HCT116 (cell line): ENCODE results near the gene RORB. TPM values are rescaled to one million over a fixed set of nuclear protein-coding genes. Genes with fewer than 3 reads are reported as not detected.

ENCODE experiments used
- ATAC-seq: fragments of 200-7000 bp; cut with Tn5 transposase; 2 replicates; pipeline ENCODE4 v1.9.1; 2020; ENCODE audit warnings: mild to moderate bottlenecking, moderate library complexity
- BruUV-seq: library from RNA; stranded (reverse); fragments of 400-500 nt; replicated peaks from 2 replicates; lab custom pipeline; 2021; lab: Mats Ljungman, UMichigan
- CTCF ChIA-PET: fragments of 300-600 bp; sonication (Branson Sonifier 250); formaldehyde crosslinking; loops from one replicate; lab custom pipeline; 2021; ENCODE audit warnings: antibody characterized with exemption; lab: Charles Lee
- POLR2A ChIA-PET: fragments of 300-600, 350-600 bp; sonication (Branson Sonifier 250); formaldehyde crosslinking; loops from one replicate; lab custom pipeline; 2021; ENCODE audit warnings: antibody characterized with exemption; lab: Charles Lee
- RAD21 ChIA-PET, 2 experiments: fragments of 300-600 bp; sonication (Branson Sonifier 250); formaldehyde crosslinking; loops; one replicate each; lab custom pipeline; 2023; ENCODE audit warnings: low total read pairs in 2 of 2; ENCODE audit not compliant: uncharacterized antibody in 2 of 2, unreplicated experiment in 2 of 2, low non-redundant PET in 1 of 2; lab: Charles Lee
- DNase-seq: peaks from one replicate; pipeline ENCODE4 v3.0.0-alpha.2; 2010; ENCODE audit warnings: low read depth, low spot score
- H2AFZ ChIP-seq: fragments of 200-600 bp; shearing (Covaris generic), sonication (generic); 2 replicates; pipeline ENCODE4 v1.6.1; 2017; ENCODE audit warnings: low read depth, mixed run types, mixed read lengths, antibody characterized with exemption, low read length; ENCODE audit not compliant: poor library complexity, severe bottlenecking
- H3K27ac ChIP-seq: 2 replicates; pipeline ENCODE4 v1.5.1; 2012; ENCODE audit warnings: low read depth, low read length
- H3K27me3 ChIP-seq: fragments of 200-600 bp; sonication (generic); 2 replicates; pipeline ENCODE4 v1.6.1; 2016; ENCODE audit warnings: mixed run types, low read length, mixed read lengths; ENCODE audit not compliant: insufficient read depth
- H3K36me3 ChIP-seq, 2 experiments: fragments of 200-500 bp in 1 of 2; fragments of 200-600 bp in 1 of 2; sonication (Bioruptor generic) in 1 of 2; sonication (generic) in 1 of 2; 2 replicates each; pipeline versions ENCODE4 v1.5.1 to v1.6.1; 2014 to 2016; ENCODE audit warnings: low read length in 2 of 2, inconsistent platforms in 1 of 2, mixed read lengths in 1 of 2, mixed run types in 1 of 2; ENCODE audit not compliant: insufficient read depth in 2 of 2, control insufficient read depth in 1 of 2
- H3K4me1 ChIP-seq, 2 experiments: fragments of 200-600 bp in 1 of 2; sonication (generic) in 1 of 2; 2 replicates each; pipeline versions ENCODE4 v1.5.1 to v1.6.1; 2012 to 2017; ENCODE audit warnings: low read length in 2 of 2, inconsistent platforms in 1 of 2, mild to moderate bottlenecking in 1 of 2, mixed read lengths in 1 of 2, mixed run types in 1 of 2, moderate library complexity in 1 of 2; ENCODE audit not compliant: insufficient read depth in 2 of 2, control insufficient read depth in 1 of 2
- H3K4me2 ChIP-seq: fragments of 200-600 bp; sonication (generic); 2 replicates; pipeline ENCODE4 v1.6.1; 2017; ENCODE audit warnings: mixed run types, low read length, mixed read lengths
- H3K4me3 ChIP-seq, 2 experiments: fragments of 200-600 bp in 1 of 2; sonication (generic) in 1 of 2; replicated peaks in 1 of 2; 2 replicates each; pipeline ENCODE4 v1.5.1; 2011 to 2016; ENCODE audit warnings: low read length in 2 of 2, control low read depth in 1 of 2, low read depth in 1 of 2, mild to moderate bottlenecking in 1 of 2, mixed read lengths in 1 of 2, mixed run types in 1 of 2
- H3K79me2 ChIP-seq: fragments of 200-600 bp; sonication (generic); 2 replicates; pipeline ENCODE4 v1.6.1; 2017; ENCODE audit warnings: mild to moderate bottlenecking, mixed run types, low read length, moderate library complexity, mixed read lengths; ENCODE audit not compliant: insufficient read depth
- H3K9ac ChIP-seq: fragments of 200-600 bp; sonication (generic); 2 replicates; pipeline ENCODE4 v1.6.1; 2016; ENCODE audit warnings: low read length, mixed read lengths
- H3K9me2 ChIP-seq: fragments of 200-600 bp; sonication (generic), shearing (Covaris generic); 2 replicates; pipeline ENCODE4 v1.6.1; 2017; ENCODE audit warnings: mixed run types, mild to moderate bottlenecking, moderate library complexity; ENCODE audit not compliant: insufficient read depth
- H3K9me3 ChIP-seq, 2 experiments: fragments of 200-500 bp in 1 of 2; fragments of 200-600 bp in 1 of 2; sonication (Bioruptor generic) in 1 of 2; sonication (generic) in 1 of 2; 2 replicates each; pipeline ENCODE4 v1.6.1; 2014 to 2017; ENCODE audit warnings: low read length in 2 of 2, mixed read lengths in 2 of 2, inconsistent platforms in 1 of 2, low read depth in 1 of 2, mild to moderate bottlenecking in 1 of 2, mixed run types in 1 of 2, moderate library complexity in 1 of 2; ENCODE audit not compliant: control insufficient read depth in 1 of 2, insufficient read depth in 1 of 2
- H4K20me1 ChIP-seq: fragments of 200-600 bp; sonication (generic), shearing (Covaris generic); 2 replicates; pipeline ENCODE4 v1.6.1; 2017; ENCODE audit warnings: mixed run types, mild to moderate bottlenecking, moderate library complexity; ENCODE audit not compliant: insufficient read depth
- ATF3 ChIP-seq: IDR thresholded peaks from 2 replicates; pipeline ENCODE4 v1.6.1; 2012
- CBX3 ChIP-seq: IDR thresholded peaks from 2 replicates; pipeline ENCODE4 v1.6.1; 2012; ENCODE audit warnings: low read depth
- CEBPB ChIP-seq: IDR thresholded peaks from 2 replicates; pipeline ENCODE4 v1.6.1; 2012; ENCODE audit warnings: low read depth
- EGR1 ChIP-seq: IDR thresholded peaks from 2 replicates; pipeline ENCODE4 v1.6.1; 2012; ENCODE audit warnings: low read depth
- ELF1 ChIP-seq: IDR thresholded peaks from 2 replicates; pipeline ENCODE4 v1.6.1; 2012; ENCODE audit warnings: low read depth, borderline replicate concordance
- EZH2phosphoT487 ChIP-seq: fragments of 200-600 bp; IDR thresholded peaks from 2 replicates; pipeline ENCODE4 v1.6.1; 2018; ENCODE audit warnings: antibody characterized with exemption, borderline replicate concordance
- JUND ChIP-seq: IDR thresholded peaks from 2 replicates; pipeline ENCODE4 v1.6.1; 2012
- POLR2A ChIP-seq: IDR thresholded peaks from 2 replicates; pipeline ENCODE4 v1.7.0; 2011; ENCODE audit warnings: borderline replicate concordance; ENCODE audit not compliant: insufficient read depth, insufficient read length; ENCODE audit errors: extremely low read depth
- REST ChIP-seq: IDR thresholded peaks from 2 replicates; pipeline ENCODE4 v1.6.1; 2012; ENCODE audit warnings: low read depth
- SRF ChIP-seq: IDR thresholded peaks from 2 replicates; pipeline ENCODE4 v1.6.1; 2012; ENCODE audit warnings: low read depth
- TCF7L2 ChIP-seq: IDR thresholded peaks from 2 replicates; pipeline ENCODE4 v1.7.0; 2011; ENCODE audit warnings: borderline replicate concordance, inconsistent platforms; ENCODE audit not compliant: insufficient read depth, insufficient read length; ENCODE audit errors: extremely low read depth
- YY1 ChIP-seq: IDR thresholded peaks from 2 replicates; pipeline ENCODE4 v1.6.1; 2011; ENCODE audit warnings: low read length, low read depth, moderate library complexity, mild to moderate bottlenecking; ENCODE audit not compliant: insufficient replicate concordance; ENCODE audit errors: extremely low read depth
- ZFX ChIP-seq: fragments of 450-650 bp; IDR thresholded peaks from 2 replicates; pipeline ENCODE4 v1.6.1; 2017
- ZNF274 ChIP-seq: fragments of 200-500 bp; sonication (Bioruptor generic); IDR thresholded peaks from 2 replicates; pipeline ENCODE4 v1.6.1; 2014; ENCODE audit warnings: mild to moderate bottlenecking, low read depth, low read length, inconsistent platforms
- intact Hi-C: fragments of 100-400 bp; cut with micrococcal nuclease; formaldehyde crosslinking; loops from 2 replicates; pipeline ENCODE4 v1.10.0; 2022
- total RNA-seq: library from RNA; stranded (reverse); gene quantifications from one replicate; pipeline ENCODE4 v1.2.1, GENCODE V29; 2021; ENCODE audit not compliant: unreplicated experiment

RORB gene
- total RNA-seq, 1 experiment from 2014 or later, result 0.02 TPM

- no peaks in the 10 kb centered on the region for H3K36me3 ChIP-seq
- no peak overlapping the region for H2AFZ ChIP-seq
- ChIA-PET CTCF (no interaction called here), POLR2A (no interaction called here), RAD21 (no interaction called here)
- DNase-seq (no peak), ATAC-seq (no peak)
- no peak overlapping the region for H3K9ac ChIP-seq
- intact Hi-C loops, result no loop called here
- H3K4me2 ChIP-seq, result no peak overlapping the region
- H3K27me3 ChIP-seq, result no peaks in the 10 kb centered on the region
- no peaks in the 10 kb centered on the region for H3K9me3 ChIP-seq
- H4K20me1 ChIP-seq, result no peaks in the 10 kb centered on the region
- no TSS peak for BruUV-seq
- TF ChIP-seq ZNF274, result no peak
- no peak overlapping the region for H3K4me3 ChIP-seq
- H3K79me2 ChIP-seq, result no peaks in the 10 kb centered on the region
- no peaks in the 10 kb centered on the region for H3K4me1 ChIP-seq
- no peaks in the 10 kb centered on the region for H3K9me2 ChIP-seq
- H3K27ac ChIP-seq, result no peak overlapping the region
These were observed 38.3 kb upstream of the RORB start for GRCh38 chr9:74458832-74459231.

- no peak overlapping the region for H3K9ac ChIP-seq
- BruUV-seq, result no TSS peak
- no peak for ATAC-seq
- intact Hi-C loops, result no loop called here
- H3K9me3 ChIP-seq, result no peaks in the 10 kb centered on the region
- H3K27me3 ChIP-seq, result no peaks in the 10 kb centered on the region
- H3K9me2 ChIP-seq, result no peaks in the 10 kb centered on the region
- TF ChIP-seq TCF7L2 (no peak), JUND (no peak), EZH2phosphoT487 (no peak), SRF (no peak), CEBPB (no peak), ATF3 (no peak), REST (no peak), CBX3 (no peak), POLR2A (no peak), ZFX (no peak), ELF1 (no peak), YY1 (no peak), EGR1 (no peak)
- H3K36me3 ChIP-seq, result no peaks in the 10 kb centered on the region
- H3K79me2 ChIP-seq, result no peaks in the 10 kb centered on the region
- H3K27ac ChIP-seq, result no peak overlapping the region
- CTCF ChIA-PET, result no interaction called here
- no peak overlapping the region for H3K4me3 ChIP-seq
- H2AFZ ChIP-seq, result no peak overlapping the region
- H3K4me1 ChIP-seq, result no peaks in the 10 kb centered on the region
- DNase-seq, result no peak
- RAD21 ChIA-PET, result no interaction called here
- POLR2A ChIA-PET, result no interaction called here
- no peaks in the 10 kb centered on the region for H4K20me1 ChIP-seq
- H3K4me2 ChIP-seq, result no peak overlapping the region
These were observed 33.3 kb upstream of the RORB start for GRCh38 chr9:74463825-74464224.
